Thyroid gland (tissue), 4 donors: ENCODE data around the gene PRPH.

Experiments used
- CTCF ChIP-seq, 6 experiments: fragments of 200-600 bp in 3 of 6; fragments of 450-650 bp in 3 of 6; sonication (generic) in 3 of 6; IDR thresholded peaks; one replicate each; pipeline ENCODE4 v1.5.1; 2016 to 2019; ENCODE audit warnings: antibody characterized with exemption in 6 of 6, mild to moderate bottlenecking in 2 of 6, inconsistent platforms in 1 of 6, moderate library complexity in 1 of 6
- POLR2A ChIP-seq, 2 donors: fragments of 450-650 bp; IDR thresholded peaks; one replicate each; pipeline ENCODE4 v1.6.1; 2017; ENCODE audit warnings: antibody characterized with exemption in 2 of 2, mild to moderate bottlenecking in 2 of 2, moderate library complexity in 1 of 2

DNA sequence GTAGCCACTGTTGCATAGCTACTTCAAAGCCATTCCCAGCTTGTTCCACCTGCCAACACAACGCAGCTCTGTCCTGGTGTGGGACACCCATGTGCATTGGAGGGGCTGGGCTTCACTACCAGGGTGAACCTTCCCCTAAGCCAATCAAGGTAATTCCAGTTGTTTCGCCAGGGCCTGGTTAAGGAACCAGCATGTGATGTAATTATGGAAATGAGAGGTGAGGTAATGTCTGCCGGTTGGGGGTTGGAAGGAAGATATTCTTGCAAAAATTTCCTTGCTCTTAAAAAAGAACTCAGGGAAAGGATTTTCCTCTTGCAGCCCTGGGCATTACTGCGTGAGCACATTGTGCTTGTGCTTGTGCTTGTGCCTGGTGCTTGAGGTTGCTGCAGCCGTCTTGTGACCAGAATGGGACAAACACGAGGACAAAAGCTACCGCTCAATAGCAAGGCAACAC, 15.2 kb upstream of the PRPH start:
- no peak for TF ChIP-seq CTCF (IDR thresholded peaks at IDR 0.05)
- no peak for TF ChIP-seq POLR2A (IDR thresholded peaks at IDR 0.05)
